Heart left ventricle (tissue), 16 donors: ENCODE measurements around the gene DDX3X. TPM values are rescaled to one million over a fixed set of nuclear protein-coding genes. Genes with fewer than 3 reads are reported as not detected.

ENCODE experiments used
- ATAC-seq, 4 donors: fragments of 200-7000 bp; cut with Tn5 transposase; one replicate each; pipeline ENCODE4 v1.9.1; 2020 to 2022; ENCODE audit warnings: moderate library complexity in 4 of 4, mild to moderate bottlenecking in 3 of 4, moderate number of reproducible peaks in 1 of 4
- DNase-seq, 5 donors: peaks; one replicate each; pipeline ENCODE4 v3.0.0-alpha.2; 2020
- H3K27ac ChIP-seq, 12 donors: fragments of 200-600 bp; sonication (generic) in 4 of 12; one replicate each; pipeline versions ENCODE4 v1.5.0 to v1.8.0; 2016 to 2022; ENCODE audit warnings: mild to moderate bottlenecking in 2 of 12
- H3K27me3 ChIP-seq, 9 donors: fragments of 200-600 bp; sonication (generic) in 2 of 9; one replicate each; pipeline versions ENCODE4 v1.5.1 to v1.8.0; 2016 to 2022; ENCODE audit warnings: mild to moderate bottlenecking in 3 of 9
- H3K36me3 ChIP-seq, 9 donors: fragments of 200-600 bp; sonication (generic) in 2 of 9; one replicate each; pipeline versions ENCODE4 v1.5.0 to v1.8.0; 2018 to 2022; ENCODE audit warnings: mild to moderate bottlenecking in 2 of 9
- H3K4me1 ChIP-seq, 12 donors: fragments of 200-600 bp; sonication (generic) in 4 of 12; one replicate each; pipeline versions ENCODE4 v1.5.0 to v1.8.0; 2016 to 2022; ENCODE audit warnings: mild to moderate bottlenecking in 3 of 12
- H3K4me3 ChIP-seq, 12 donors: fragments of 200-600 bp; sonication (generic) in 4 of 12; one replicate each; pipeline versions ENCODE4 v1.5.0 to v1.8.0; 2017 to 2022; ENCODE audit warnings: mild to moderate bottlenecking in 9 of 12, moderate library complexity in 4 of 12
- H3K9me3 ChIP-seq, 12 donors: fragments of 200-600 bp; sonication (generic) in 4 of 12; one replicate each; pipeline versions ENCODE4 v1.5.0 to v1.8.0; 2016 to 2022; ENCODE audit warnings: mild to moderate bottlenecking in 1 of 12
- CTCF ChIP-seq, 12 donors: fragments of 200-600 bp; sonication (generic) in 4 of 12; IDR thresholded peaks; one replicate each; pipeline versions ENCODE4 v1.5.0 to v1.8.0; 2018 to 2022; ENCODE audit warnings: antibody characterized with exemption in 12 of 12, mild to moderate bottlenecking in 5 of 12
- POLR2A ChIP-seq, 2 donors: fragments of 450-650 bp; IDR thresholded peaks; one replicate each; pipeline ENCODE4 v1.6.1; 2017; ENCODE audit warnings: antibody characterized with exemption in 2 of 2, mild to moderate bottlenecking in 2 of 2, moderate library complexity in 2 of 2
- WGBS, 4 donors: extraction: QIAGEN DNeasy Blood & Tissue Kit in 2 of 4; methylation state at CpG; one replicate each; pipeline versions ENCODE4 v1.1.5 to v1.1.7; 2013 to 2018; 5-methylcytosine and 5-hydroxymethylcytosine counted together
- intact Hi-C, 10 donors: fragments of 100-400 bp; cut with DNase I; formaldehyde crosslinking; loops; one replicate each; pipeline versions ENCODE4 v1.11.1 to v1.14.2; 2022
- polyA plus RNA-seq, 2 donors: library from polyadenylated mRNA; stranded (reverse); fragments of 200-250 nt; gene quantifications; one replicate each; pipeline ENCODE4 v1.2.3, GENCODE V29; 2013
- total RNA-seq, 9 donors: library from RNA; depleted of rRNA in 2 of 9; stranded (reverse); fragments of >200 nt in 2 of 9; fragmentation: NEBNext Ultra II Directional in 3 of 9; extraction: Animal tissue kit (Norgen Biotek cat#: 25700) in 3 of 9; gene quantifications; one replicate each; pipeline versions ENCODE4 v1.1.0 to v1.2.4, GENCODE V29; 2016 to 2023
- donor health status: ischemic (EF 13 %, LVEDD 7.1; RV severe dilation, severe dysfunction).
- donor health status: healthy with polysubstance abuse.
- donor health status: DM: no; HTN: yes; CAD: no.
- donor health status: DM: no; HTN: no; CAD: no.
- donor health status: ischemic (EF 25% LVEDD 6.9; RV normal size, moderate dysfunction).
- donor health status: ischemic (EF 25% LVEDD 5.7; RV mildly dilated, moderate dysfunction).
- donor health status: healthy.
- donor health status: DM: yes; HTN: yes; CAD: no.
- donor health status: ischemic (EF 35%, LVEDD 5.7; RV mildly dilated, moderate dysfunction).
- donor health status: nonischemic (EF 11% LVEDD 7.7; RV severe dilation, severe dysfunction).
- donor health status: DM: yes; HTN: yes; CAD: no.
- donor health status: PGD.
- donor health status: ischemic (EF 29% LVEDD 5.4; RV normal size, mild dysfunction).
- donor health status: nonischemic (EF 23%, LVEDD 6.1; RV moderate dilation, normal function).

Gene DDX3X
- total and polyA plus RNA-seq, 11 donors: 34.3 to 272 (median 170) TPM

- 76 to 89% (median 86%) methylated on average over 8 of the region's 8 CpGs for WGBS, 4 donors
- no peak for DNase-seq
- intact Hi-C loops: no loop called here
Measured at GRCh38 chrX:41377624-41378023, 43.7 kb downstream of the DDX3X start.

GRCh38 chrX:41381685-41382084, 47.7 kb downstream of the DDX3X start:
- peak in 3 of 4 donors; percentile 62 to 70 (median 67) for ATAC-seq
- H3K9me3 ChIP-seq: no peaks in the 10 kb centered on the region
- H3K27ac ChIP-seq: peak overlapping the region in 1 of 12 donors; percentile 82
- intact Hi-C loops: no loop called here
- peaks cover 0 to 5% (median 0%) of the 10 kb centered on the region in 9 donors for H3K27me3 ChIP-seq
- peaks cover 0 to 21% (median 0%) of the 10 kb centered on the region in 12 donors for H3K4me1 ChIP-seq
- no peak overlapping the region for H3K4me3 ChIP-seq
- 68 to 74% (median 72%) methylated on average over 5 of the region's 5 CpGs for WGBS, 4 donors
- DNase-seq: peak in 3 of 5 donors; percentile 7 to 56 (median 56)
- no peaks in the 10 kb centered on the region for H3K36me3 ChIP-seq
- TF ChIP-seq POLR2A (IDR thresholded peaks at IDR 0.05) (no peak), CTCF (IDR thresholded peaks at IDR 0.05) (no peak)

More at GRCh38 chrX:41377624-41378023, 43.7 kb downstream of the DDX3X start:
- H3K9me3 ChIP-seq: no peaks in the 10 kb centered on the region
- no peak overlapping the region for H3K4me3 ChIP-seq
- TF ChIP-seq CTCF (IDR thresholded peaks at IDR 0.05) (no peak), POLR2A (IDR thresholded peaks at IDR 0.05) (no peak)
- peaks cover 0 to 5% (median 0%) of the 10 kb centered on the region in 9 donors for H3K27me3 ChIP-seq
- H3K4me1 ChIP-seq: peaks cover 0 to 3% (median 0%) of the 10 kb centered on the region in 12 donors
- H3K27ac ChIP-seq: no peak overlapping the region
- H3K36me3 ChIP-seq: no peaks in the 10 kb centered on the region
- ATAC-seq: no peak

- 67 to 71% (median 69%) methylated on average over 10 of the region's 10 CpGs for WGBS, 4 donors
- peak overlapping the region in 1 of 12 donors; percentile 82 for H3K27ac ChIP-seq
Measured at GRCh38 chrX:41382714-41383645, 49.0 kb downstream of the DDX3X start.

More at GRCh38 chrX:41382714-41383645, 49.0 kb downstream of the DDX3X start:
- intact Hi-C loops: no loop called here
- Histone ChIP-seq H3K4me1 (peaks cover 0 to 21% (median 0%) of the 10 kb centered on the region in 12 donors), H3K9me3 (no peaks in the 10 kb centered on the region), H3K36me3 (no peaks in the 10 kb centered on the region), H3K27me3 (peaks cover 0 to 4% (median 0%) of the 10 kb centered on the region in 9 donors), H3K4me3 (no peak overlapping the region)
- DNase-seq (no peak), ATAC-seq (peak in 2 of 4 donors; percentile 26 to 48)
- no peak for TF ChIP-seq POLR2A (IDR thresholded peaks at IDR 0.05)
- TF ChIP-seq CTCF (IDR thresholded peaks at IDR 0.05): no peak
